GM12891 (cell line): ENCODE results near the gene VCP.

Experiments used
- DNase-seq: peaks from one replicate; pipeline ENCODE4 v3.0.0; 2011; ENCODE audit warnings: low spot score; ENCODE audit not compliant: insufficient read length
- FAIRE-seq: peaks from 2 replicates; lab custom pipeline; 2011; peaks lifted over from hg19 to GRCh38; lab: Jason Lieb, UNC
- PAX5 ChIP-seq: IDR thresholded peaks from 2 replicates; pipeline ENCODE4 v1.6.1; 2011; ENCODE audit warnings: low read length, moderate library complexity, mild to moderate bottlenecking; ENCODE audit not compliant: insufficient read depth, severe bottlenecking
- POLR2A ChIP-seq: IDR thresholded peaks from 2 replicates; pipeline ENCODE4 v1.6.1; 2011; ENCODE audit warnings: low read depth, low read length, control low read depth
- POLR2AphosphoS5 ChIP-seq: IDR thresholded peaks from 2 replicates; pipeline ENCODE4 v1.6.1; 2011; ENCODE audit warnings: low read depth, low read length, control low read depth
- POU2F2 ChIP-seq: IDR thresholded peaks from 2 replicates; pipeline ENCODE4 v1.6.1; 2011; ENCODE audit warnings: low read depth, mild to moderate bottlenecking, control low read depth, low read length, moderate library complexity
- SPI1 ChIP-seq: IDR thresholded peaks from 2 replicates; pipeline ENCODE4 v1.6.1; 2011; ENCODE audit warnings: low read depth, low read length, control low read depth
- TAF1 ChIP-seq: IDR thresholded peaks from 2 replicates; pipeline ENCODE4 v1.6.1; 2011; ENCODE audit warnings: low read depth, low read length, control low read depth

Gene VCP

DNA sequence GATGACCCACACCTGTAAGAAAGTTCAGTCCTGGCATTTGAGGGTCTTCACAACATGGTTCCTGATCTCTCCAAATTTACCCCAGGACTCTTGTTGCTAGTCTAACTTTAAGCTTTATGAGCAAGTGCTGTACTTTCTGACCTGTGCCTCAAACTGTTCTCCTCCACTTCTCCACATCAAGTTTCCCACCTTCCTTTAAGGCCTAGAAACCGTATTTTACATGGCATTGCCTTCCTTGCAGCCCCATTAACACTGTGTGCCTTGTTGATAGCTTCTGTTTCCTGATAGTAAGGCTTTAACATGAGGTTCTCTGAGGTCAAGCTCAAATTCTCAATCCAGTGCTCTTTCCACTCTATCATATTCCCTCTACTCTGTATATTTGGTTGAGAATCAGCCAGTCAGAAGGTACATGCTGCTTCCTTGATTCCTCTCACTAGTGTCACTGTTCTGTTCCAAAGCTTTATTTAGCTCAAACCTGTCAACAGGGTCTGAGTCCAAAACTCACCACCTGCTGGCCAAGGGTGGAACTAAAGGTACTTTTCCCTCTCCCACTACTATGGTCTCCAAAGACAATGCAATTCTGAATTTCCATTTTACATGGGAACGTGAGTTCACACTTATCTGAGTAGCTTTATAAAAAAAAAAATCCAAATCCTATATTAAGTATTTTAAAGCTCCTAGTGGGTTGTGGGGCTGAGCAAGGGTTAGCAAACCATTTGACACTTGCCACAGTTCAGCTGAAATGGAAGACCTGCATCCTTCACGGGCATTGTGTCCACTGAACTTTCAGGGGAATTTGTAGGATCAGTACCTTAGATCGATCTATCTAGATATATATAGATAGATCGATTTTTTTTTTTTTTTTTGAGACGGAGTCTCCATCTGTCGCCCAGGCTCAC, 21.1 kb downstream of the VCP start:
- DNase-seq (no peak), FAIRE-seq (peak; percentile 71)
- no peak for TF ChIP-seq TAF1
- no peak for TF ChIP-seq POU2F2
- no peak for TF ChIP-seq POLR2A
- no peak for TF ChIP-seq POLR2AphosphoS5
- TF ChIP-seq SPI1, result no peak
- TF ChIP-seq PAX5, result no peak

DNA sequence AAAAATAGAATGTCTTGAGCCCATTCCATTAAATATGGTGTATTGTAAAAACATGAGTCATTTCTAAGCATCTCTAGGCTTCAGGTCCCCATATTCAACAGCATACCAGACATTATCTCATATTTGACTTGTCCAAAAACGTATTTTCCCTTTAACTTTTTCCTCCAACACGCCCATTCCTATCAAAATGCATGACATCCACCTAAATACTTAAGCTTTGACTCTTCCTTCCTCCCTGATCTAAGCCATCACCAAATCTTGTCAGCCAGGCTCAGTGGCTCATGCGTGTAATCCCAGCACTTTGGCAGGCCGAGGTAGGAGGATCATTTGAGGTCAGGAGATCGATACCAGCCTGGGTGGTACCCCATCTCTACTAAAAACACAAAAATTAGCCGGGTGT, 23.9 kb downstream of the VCP start:
- no peak for DNase-seq
- no peak for TF ChIP-seq POU2F2
- TF ChIP-seq SPI1, result no peak
- no peak for TF ChIP-seq TAF1
- no peak for TF ChIP-seq PAX5
- TF ChIP-seq POLR2A, result no peak
- TF ChIP-seq POLR2AphosphoS5, result no peak
- FAIRE-seq, result no peak

DNA sequence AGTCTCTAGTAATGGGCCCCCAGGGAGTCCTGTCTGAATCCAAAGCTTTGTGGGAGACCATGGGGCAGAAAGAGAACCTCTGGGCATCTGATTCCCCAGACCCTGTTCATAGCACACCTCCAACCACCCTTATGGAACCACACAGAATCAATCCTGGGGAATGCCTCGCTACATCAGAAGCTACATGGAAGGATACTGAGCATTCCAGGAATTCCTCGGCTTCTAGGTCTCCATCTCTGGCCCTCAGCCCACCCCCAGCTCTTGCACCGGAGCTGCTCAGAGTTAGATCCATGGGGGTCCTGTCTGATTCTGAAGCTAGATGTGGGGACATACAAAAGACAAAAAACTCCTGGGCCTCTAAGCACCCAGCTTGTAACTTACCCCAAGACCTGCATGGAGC, 28.4 kb downstream of the VCP start:
- FAIRE-seq, result no peak

DNA sequence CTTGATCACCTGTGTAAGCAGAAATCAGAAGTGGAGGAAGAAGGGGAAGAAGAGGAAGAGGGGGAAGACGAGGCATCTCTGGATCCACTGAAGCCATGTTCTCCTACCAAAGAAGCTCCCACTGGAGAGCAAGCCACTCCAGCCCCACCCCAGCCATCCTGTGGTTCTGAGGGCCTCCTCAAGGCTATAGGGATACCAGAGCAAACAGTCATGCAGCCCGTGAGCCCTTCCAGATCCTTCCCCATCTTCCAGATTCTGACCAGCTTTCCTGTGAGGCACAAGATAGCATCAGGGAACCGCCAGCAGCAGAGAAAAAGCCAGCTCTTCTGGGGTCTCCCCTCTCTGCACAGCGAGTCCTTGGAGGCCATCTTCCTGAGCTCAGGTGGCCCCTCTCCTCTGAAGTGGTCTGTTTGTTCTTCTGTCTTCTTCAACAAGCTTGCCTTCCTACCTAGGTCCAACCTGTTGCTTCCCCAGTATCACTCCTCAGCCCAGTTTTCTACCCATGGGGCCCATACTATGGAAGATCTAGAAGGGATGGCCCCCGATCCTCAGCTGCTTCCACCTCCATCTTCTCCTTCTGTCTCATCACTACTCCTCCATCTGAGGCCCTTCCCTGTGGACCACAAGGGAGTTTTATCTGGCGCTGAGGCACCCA, 29.4 kb downstream of the VCP start:
- DNase-seq, result no peak
- no peak for FAIRE-seq
- TF ChIP-seq POLR2AphosphoS5, result no peak
- no peak for TF ChIP-seq TAF1
- TF ChIP-seq POU2F2, result no peak
- TF ChIP-seq SPI1, result no peak

More for the DNA sequence above, 28.4 kb downstream of the VCP start:
- DNase-seq, result no peak
- TF ChIP-seq POLR2AphosphoS5 (no peak), SPI1 (no peak), POLR2A (no peak), TAF1 (no peak), POU2F2 (no peak), PAX5 (no peak)

DNA sequence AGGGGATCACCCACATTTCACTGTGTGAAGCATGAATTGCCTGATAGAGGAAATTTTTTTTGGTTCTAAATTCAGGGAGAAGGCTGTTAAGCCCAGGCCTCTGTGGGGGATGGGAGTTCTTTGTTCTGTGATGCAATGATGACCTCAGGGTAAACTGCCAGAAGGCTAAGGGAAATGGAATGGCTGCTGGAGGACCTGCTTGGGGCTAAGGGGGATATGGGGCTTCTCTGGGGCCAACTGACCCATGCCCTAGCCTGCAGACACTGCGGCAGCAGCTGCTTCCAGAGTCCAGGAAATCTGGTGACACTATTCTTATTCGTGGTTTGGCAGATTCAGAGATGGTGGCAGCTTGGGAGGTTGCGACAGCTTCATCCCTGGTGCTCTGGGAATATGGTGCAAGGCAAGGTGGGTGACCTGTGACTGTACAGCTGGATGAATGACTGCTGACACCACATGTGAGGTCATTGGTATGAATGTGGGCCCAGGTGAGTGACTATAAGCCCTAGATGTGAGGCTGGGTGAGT, 30.3 kb downstream of the VCP start:
- no peak for TF ChIP-seq PAX5
- FAIRE-seq (no peak), DNase-seq (no peak)

DNA sequence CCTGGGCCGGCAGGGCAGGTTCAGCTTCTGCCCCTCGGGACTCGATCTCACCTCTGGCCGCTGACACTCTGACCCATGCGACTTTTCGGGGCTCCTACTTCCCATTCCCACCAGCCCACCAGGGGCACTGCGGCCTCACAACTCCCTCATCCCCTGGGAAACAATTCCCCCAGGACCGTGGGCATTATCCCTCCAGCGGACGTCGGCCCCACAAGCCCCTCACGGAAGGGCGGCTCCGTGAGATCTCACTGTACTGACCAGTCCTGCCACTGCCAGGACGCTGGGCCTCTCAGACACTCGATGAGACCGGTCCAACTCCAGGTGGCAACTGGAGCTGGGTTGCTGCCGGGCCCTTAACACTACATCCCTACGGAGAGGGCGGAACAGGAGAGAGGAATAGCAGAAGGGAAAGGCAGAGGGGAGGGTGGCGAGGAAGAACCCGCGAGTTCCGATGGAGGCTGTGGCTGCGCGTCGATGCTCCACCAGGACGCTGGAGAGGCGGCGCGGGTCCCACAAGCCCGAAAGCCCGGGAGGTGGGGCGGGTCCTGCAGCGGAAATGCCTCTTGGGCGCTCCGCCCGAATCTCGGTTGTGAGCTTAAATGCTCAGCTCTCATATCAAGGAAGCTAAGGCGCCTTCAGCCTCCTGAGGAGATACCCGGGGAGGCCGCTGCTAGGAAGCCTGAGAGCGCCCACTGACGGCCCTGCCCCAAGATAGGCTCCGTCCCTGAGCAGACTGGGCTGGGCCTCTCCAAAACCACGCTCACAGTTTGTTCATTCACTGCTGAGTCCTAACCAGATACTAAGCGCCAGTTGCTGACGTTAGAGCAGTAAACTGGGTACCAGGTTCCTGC, 36.3 kb downstream of the VCP start:
- DNase-seq, result peak; percentile 42
- TF ChIP-seq SPI1 (no peak), PAX5 (no peak), POLR2AphosphoS5 (no peak), POU2F2 (no peak), TAF1 (no peak), POLR2A (no peak)

DNA sequence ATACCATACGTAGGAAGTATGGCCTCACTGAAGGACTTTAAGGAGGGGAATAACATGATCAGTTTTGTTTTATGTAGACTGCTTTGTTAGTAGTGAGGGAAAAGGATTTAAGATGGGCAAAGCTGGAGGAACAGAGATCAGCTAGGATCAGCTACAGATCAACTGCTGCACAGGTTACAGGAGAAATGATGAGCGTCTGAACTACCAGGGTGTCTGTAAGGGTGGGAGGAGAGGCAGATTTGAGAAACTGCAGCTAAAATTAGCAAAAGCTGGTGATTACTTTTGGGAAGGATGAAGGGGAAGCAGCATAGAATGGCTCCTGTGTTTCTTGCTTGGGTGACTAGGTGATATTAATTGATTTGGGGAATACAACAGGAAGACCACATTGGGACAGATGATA, 39.3 kb downstream of the VCP start:
- FAIRE-seq (no peak), DNase-seq (no peak)
- TF ChIP-seq PAX5 (no peak), POU2F2 (no peak), TAF1 (no peak), SPI1 (no peak), POLR2AphosphoS5 (no peak), POLR2A (no peak)

More for the DNA sequence above, 36.3 kb downstream of the VCP start:
- peak; percentile 65 for FAIRE-seq

DNA sequence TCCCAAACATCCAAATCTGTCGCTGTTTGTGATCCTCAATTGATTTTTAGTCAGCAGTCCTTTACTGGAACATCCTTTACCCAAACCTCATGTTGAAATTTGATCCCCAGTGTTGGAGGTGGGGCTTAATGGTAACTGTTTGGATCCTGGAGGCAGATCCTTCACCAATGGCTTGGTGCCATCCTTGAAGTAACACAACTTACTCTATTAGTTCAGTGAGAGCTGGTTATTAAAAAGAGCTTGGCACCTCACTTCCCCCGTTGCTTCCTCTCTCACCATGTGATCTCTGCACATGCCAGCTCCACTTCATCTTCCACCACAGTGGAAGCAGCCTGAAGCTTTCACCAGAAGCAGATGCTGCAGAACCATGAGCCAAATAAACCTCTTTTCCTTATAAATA, 42.6 kb downstream of the VCP start:
- TF ChIP-seq POU2F2 (no peak), TAF1 (no peak), POLR2AphosphoS5 (no peak), PAX5 (no peak), POLR2A (no peak), SPI1 (no peak)
- DNase-seq (no peak), FAIRE-seq (no peak)

DNA sequence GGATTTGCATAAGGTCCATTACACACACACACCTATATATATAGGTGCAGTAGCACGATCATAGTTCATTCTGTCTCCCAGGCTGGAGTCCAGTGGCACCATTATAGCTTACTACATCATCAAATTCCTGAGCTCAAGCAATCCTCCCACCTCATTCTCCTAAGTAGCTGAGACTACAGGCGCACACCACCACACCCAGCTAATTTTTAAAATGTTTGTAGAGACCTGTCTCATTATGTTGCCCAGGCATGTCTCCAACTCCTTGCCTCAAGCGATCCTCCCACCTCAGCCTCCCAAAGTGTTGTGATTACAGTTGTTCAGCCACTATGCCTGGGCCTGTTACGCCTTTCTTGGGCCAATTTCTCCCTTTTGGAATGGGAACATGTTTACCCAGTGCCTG, 43.2 kb downstream of the VCP start:
- DNase-seq (no peak), FAIRE-seq (no peak)
- no peak for TF ChIP-seq POLR2A
- TF ChIP-seq POLR2AphosphoS5, result no peak
- no peak for TF ChIP-seq PAX5
- no peak for TF ChIP-seq SPI1
- no peak for TF ChIP-seq POU2F2
- no peak for TF ChIP-seq TAF1
